Mesendoderm (in vitro differentiated cells): Measurements from ENCODE around the gene SMARCC1.

ENCODE experiments used
- DNase-seq: peaks from one replicate; pipeline ENCODE4 v3.0.0; 2013
- H2AK5ac ChIP-seq: 2 replicates; pipeline ENCODE4 v1.6.1; 2013; ENCODE audit warnings: low read length, inconsistent platforms
- H2BK120ac ChIP-seq: 2 replicates; pipeline ENCODE4 v1.6.1; 2013; ENCODE audit warnings: low read depth, mild to moderate bottlenecking, low read length, moderate library complexity, mixed read lengths
- H2BK15ac ChIP-seq: replicated peaks from 2 replicates; pipeline ENCODE4 v1.6.1; 2013; ENCODE audit warnings: low read depth, mild to moderate bottlenecking, moderate library complexity
- H2BK5ac ChIP-seq: 2 replicates; pipeline ENCODE4 v1.6.1; 2013; ENCODE audit warnings: low read length, inconsistent platforms
- H3K18ac ChIP-seq: 2 replicates; pipeline ENCODE4 v1.6.1; 2013; ENCODE audit warnings: mild to moderate bottlenecking, low read length, mixed read lengths
- H3K23ac ChIP-seq: one replicate; pipeline ENCODE4 v1.6.1; 2013; ENCODE audit warnings: low read length
- H3K27ac ChIP-seq: 2 replicates; pipeline ENCODE4 v1.5.1; 2013; ENCODE audit warnings: low read depth, mild to moderate bottlenecking, inconsistent platforms, low read length, moderate library complexity
- H3K27me3 ChIP-seq: 2 replicates; pipeline ENCODE4 v1.6.1; 2013; ENCODE audit warnings: low read length, control low read depth, mild to moderate bottlenecking, inconsistent platforms; ENCODE audit not compliant: insufficient read depth, poor library complexity
- H3K36me3 ChIP-seq: 2 replicates; pipeline ENCODE4 v1.6.1; 2013; ENCODE audit warnings: low read length, inconsistent platforms; ENCODE audit not compliant: control insufficient read depth, insufficient read depth
- H3K4ac ChIP-seq: one replicate; pipeline ENCODE4 v1.6.1; 2013; ENCODE audit warnings: low read depth, mild to moderate bottlenecking, low read length, moderate library complexity
- H3K4me1 ChIP-seq: 2 replicates; pipeline ENCODE4 v1.6.1; 2013; ENCODE audit warnings: low read depth, low read length, inconsistent platforms; ENCODE audit not compliant: control insufficient read depth
- H3K4me2 ChIP-seq: 2 replicates; pipeline ENCODE4 v1.6.1; 2013; ENCODE audit warnings: low read length
- H3K4me3 ChIP-seq: 2 replicates; pipeline ENCODE4 v1.5.1; 2013; ENCODE audit warnings: mild to moderate bottlenecking, low read length
- H3K56ac ChIP-seq: one replicate; pipeline ENCODE4 v1.6.1; 2013; ENCODE audit warnings: low read length
- H3K79me1 ChIP-seq: 2 replicates; pipeline ENCODE4 v1.6.1; 2013; ENCODE audit warnings: low read length, inconsistent platforms
- H3K79me2 ChIP-seq: 2 replicates; pipeline ENCODE4 v1.6.1; 2013; ENCODE audit warnings: mild to moderate bottlenecking, low read length; ENCODE audit not compliant: control insufficient read depth, insufficient read depth
- H3K9ac ChIP-seq: 2 replicates; pipeline ENCODE4 v1.6.1; 2013; ENCODE audit warnings: low read length, inconsistent platforms
- H4K5ac ChIP-seq: one replicate; pipeline ENCODE4 v1.6.1; 2013; ENCODE audit warnings: low read length
- H4K8ac ChIP-seq: one replicate; pipeline ENCODE4 v1.6.1; 2013; ENCODE audit warnings: low read depth, mild to moderate bottlenecking, control low read depth, low read length, moderate library complexity
- WGBS: extraction: QIAGEN DNeasy Blood & Tissue Kit; methylation state at CpG from one replicate; pipeline ENCODE4 v1.1.7; 2013; ENCODE audit warnings: low lambda C conversion rate, missing lambda C conversion rate; ENCODE audit not compliant: insufficient coverage; ENCODE audit errors: extremely low coverage; 5-methylcytosine and 5-hydroxymethylcytosine counted together

SMARCC1 gene

GRCh38 chr3:47794544-47794943 is 12.9 kb upstream of the SMARCC1 start:
- Histone ChIP-seq H3K4me2 (no peak overlapping the region), H3K4ac (no peak overlapping the region), H3K79me2 (no peaks in the 10 kb centered on the region), H3K79me1 (no peaks in the 10 kb centered on the region), H3K56ac (no peak overlapping the region), H3K23ac (no peak overlapping the region), H3K4me1 (no peaks in the 10 kb centered on the region), H3K18ac (no peak overlapping the region), H2BK5ac (no peak overlapping the region), H4K5ac (no peak overlapping the region), H2BK120ac (no peak overlapping the region), H4K8ac (no peak overlapping the region), H2AK5ac (no peak overlapping the region), H3K9ac (no peak overlapping the region), H3K36me3 (no peaks in the 10 kb centered on the region), H3K27ac (no peak overlapping the region), H3K4me3 (no peak overlapping the region), H2BK15ac (no peak overlapping the region), H3K27me3 (no peaks in the 10 kb centered on the region)
- no peak for DNase-seq
- WGBS = no CpG with 5 or more reads among the region's 4 CpGs

GRCh38 chr3:47792699-47793098 is 11.0 kb upstream of the SMARCC1 start:
- Histone ChIP-seq H3K56ac (no peak overlapping the region), H3K79me1 (no peaks in the 10 kb centered on the region), H4K8ac (no peak overlapping the region), H2BK5ac (no peak overlapping the region), H3K27ac (no peak overlapping the region), H2AK5ac (no peak overlapping the region), H3K4ac (no peak overlapping the region), H3K4me1 (no peaks in the 10 kb centered on the region), H3K36me3 (no peaks in the 10 kb centered on the region), H3K79me2 (no peaks in the 10 kb centered on the region), H3K27me3 (no peaks in the 10 kb centered on the region), H2BK120ac (no peak overlapping the region), H3K18ac (no peak overlapping the region), H3K4me3 (no peak overlapping the region), H3K4me2 (no peak overlapping the region), H4K5ac (no peak overlapping the region), H2BK15ac (no peak overlapping the region), H3K23ac (no peak overlapping the region), H3K9ac (no peak overlapping the region)
- no peak for DNase-seq
- no CpG with 5 or more reads among the region's 2 CpGs for WGBS

- H3K9ac ChIP-seq = no peak overlapping the region
- no peak overlapping the region for H4K8ac ChIP-seq
- no peak overlapping the region for H3K56ac ChIP-seq
- H3K27me3 ChIP-seq = no peaks in the 10 kb centered on the region
- no peak overlapping the region for H3K4ac ChIP-seq
- H2BK15ac ChIP-seq = no peak overlapping the region
- H3K27ac ChIP-seq = no peak overlapping the region
- no peak overlapping the region for H2AK5ac ChIP-seq
- H3K79me1 ChIP-seq = no peaks in the 10 kb centered on the region
- no peak overlapping the region for H3K4me3 ChIP-seq
- WGBS = no CpG with 5 or more reads among the region's 16 CpGs
- no peak overlapping the region for H4K5ac ChIP-seq
- no peak overlapping the region for H3K23ac ChIP-seq
- H2BK5ac ChIP-seq = no peak overlapping the region
- no peak overlapping the region for H3K4me2 ChIP-seq
- H3K79me2 ChIP-seq = no peaks in the 10 kb centered on the region
- no peak overlapping the region for H2BK120ac ChIP-seq
- no peak overlapping the region for H3K18ac ChIP-seq
- no peak for DNase-seq
- no peaks in the 10 kb centered on the region for H3K36me3 ChIP-seq
- no peaks in the 10 kb centered on the region for H3K4me1 ChIP-seq
Observed at GRCh38 chr3:47791193-47791855, 9.6 kb upstream of the SMARCC1 start.

DNA sequence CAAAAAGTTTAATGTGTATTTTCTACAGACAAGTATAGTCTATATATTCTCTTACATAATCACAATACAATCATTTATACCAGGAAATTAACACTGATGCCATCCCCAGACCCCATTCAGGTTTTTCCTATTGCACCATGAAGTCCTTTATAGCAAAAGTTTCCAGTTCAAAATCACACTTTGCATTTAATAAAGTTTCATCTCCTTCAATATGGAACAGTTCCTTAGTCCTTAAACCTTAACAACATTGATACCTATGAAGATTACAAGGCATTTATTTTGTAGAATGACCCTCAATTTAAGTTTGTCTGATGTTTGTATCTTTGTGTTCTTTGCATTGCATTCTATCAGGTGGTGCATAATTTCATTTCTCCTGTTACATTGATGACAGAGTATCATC is 2.0 kb upstream of the SMARCC1 start:
- H3K56ac ChIP-seq = no peak overlapping the region
- no peak for DNase-seq
- H3K4me3 ChIP-seq = no peak overlapping the region
- no peak overlapping the region for H3K4ac ChIP-seq
- H3K9ac ChIP-seq = no peak overlapping the region
- H2BK5ac ChIP-seq = no peak overlapping the region
- no peak overlapping the region for H3K18ac ChIP-seq
- H3K27ac ChIP-seq = no peak overlapping the region
- H3K23ac ChIP-seq = no peak overlapping the region
- H3K36me3 ChIP-seq = no peaks in the 10 kb centered on the region
- no peak overlapping the region for H2BK15ac ChIP-seq
- no peak overlapping the region for H3K4me2 ChIP-seq
- no peaks in the 10 kb centered on the region for H3K4me1 ChIP-seq
- no peak overlapping the region for H2BK120ac ChIP-seq
- H3K27me3 ChIP-seq = no peaks in the 10 kb centered on the region
- H3K79me2 ChIP-seq = peaks cover 27% of the 10 kb centered on the region
- H4K8ac ChIP-seq = no peak overlapping the region
- no peak overlapping the region for H2AK5ac ChIP-seq
- H3K79me1 ChIP-seq = no peaks in the 10 kb centered on the region
- H4K5ac ChIP-seq = no peak overlapping the region

GRCh38 chr3:47782446-47783308 is 984 bp upstream of the SMARCC1 start:
- Histone ChIP-seq H3K4me2 (peak overlapping the region; percentile 49), H2AK5ac (no peak overlapping the region), H2BK15ac (no peak overlapping the region), H3K9ac (peak overlapping the region; percentile 92), H4K8ac (peak overlapping the region; percentile 92), H3K4me1 (no peaks in the 10 kb centered on the region), H3K56ac (peak overlapping the region; percentile 91), H2BK5ac (no peak overlapping the region), H3K79me2 (peaks cover 36% of the 10 kb centered on the region), H3K4me3 (peak overlapping the region; percentile 69), H3K36me3 (no peaks in the 10 kb centered on the region), H3K27ac (peak overlapping the region; percentile 89), H2BK120ac (no peak overlapping the region), H4K5ac (peak overlapping the region; percentile 3), H3K27me3 (no peaks in the 10 kb centered on the region), H3K4ac (no peak overlapping the region), H3K79me1 (no peaks in the 10 kb centered on the region), H3K18ac (peak overlapping the region; percentile 42), H3K23ac (no peak overlapping the region)
- DNase-seq = no peak
- no CpG with 5 or more reads among the region's 23 CpGs for WGBS
